Stromal cell of bone marrow (primary cell): ENCODE data around the gene SLC6A5.

Experiments used
- DNase-seq: peaks from one replicate; pipeline ENCODE4 v3.0.0-alpha.2; 2012; ENCODE audit warnings: low read depth

The SLC6A5 gene

GRCh38 chr11:20669820-20670684, 70.6 kb downstream of the SLC6A5 start:
- no peak for DNase-seq

- no peak for DNase-seq
Observed at GRCh38 chr11:20670932-20671403, 71.6 kb downstream of the SLC6A5 start.

GRCh38 chr11:20671856-20672546, 72.6 kb downstream of the SLC6A5 start:
- DNase-seq, result no peak

GRCh38 chr11:20672575-20672974, 73.2 kb downstream of the SLC6A5 start:
- no peak for DNase-seq

- DNase-seq, result no peak
Observed at GRCh38 chr11:20676658-20677057, 77.2 kb downstream of the SLC6A5 start.

GRCh38 chr11:20688761-20689160, 89.4 kb downstream of the SLC6A5 start:
- no peak for DNase-seq

- DNase-seq, result no peak
Observed at GRCh38 chr11:20707876-20708275, 108.5 kb downstream of the SLC6A5 start.
